ENCODE results near the gene ARSB. TPM values are rescaled to one million over a fixed set of nuclear protein-coding genes. Genes with fewer than 3 reads are reported as not detected.

ARSB gene
- total and polyA plus RNA-seq, 9 of the 15 experiments (the other 6 are each of a cell fraction or from before 2014, with no cell fraction given): 0.52 to 4.6 (median 2.4) TPM

- H3K4me3 ChIP-seq: no peak overlapping the region
- no peaks in the 10 kb centered on the region for H3K4me1 ChIP-seq (replicated peaks in 1 of 2; ENCODE audit: control insufficient read depth in 2 of 2, insufficient read depth in 2 of 2, low read length in 2 of 2)
- H3K27me3 ChIP-seq (ENCODE audit: control insufficient read depth in 2 of 2, insufficient read depth in 2 of 2, low read length in 2 of 2): peaks cover 5 to 27% of the 10 kb centered on the region in 2 experiments; a peak in 4 of 5 replicates
- CTCF ChIA-PET (ENCODE audit: low intra/inter-chr PET ratio): no interaction called here
- in situ Hi-C loops (cut with MboI) (no loop called here), intact Hi-C loops (cut with micrococcal nuclease) (no loop called here)
- WGBS (ENCODE audit: insufficient coverage, low coverage, missing lambda C conversion rate): 2% methylated on average over 2 of the region's 2 CpGs
- H2AFZ ChIP-seq (ENCODE audit: low read depth, low read length): no peak overlapping the region
- no peaks in the 10 kb centered on the region for H3K36me3 ChIP-seq (ENCODE audit: control insufficient read depth, insufficient read depth, low read length)
- no peaks in the 10 kb centered on the region for H4K20me1 ChIP-seq (replicated peaks; ENCODE audit: control insufficient read depth, insufficient read depth, low read length)
- BruUV-seq (replicated peaks): no TSS peak
- no peaks in the 10 kb centered on the region for H3K79me2 ChIP-seq (ENCODE audit: control insufficient read depth, insufficient read depth, low read length)
- ATAC-seq (no peak), DNase-seq (ENCODE audit: extremely low read depth in 1 of 4, low spot score in 3 of 4) (no peak), FAIRE-seq (no peak)
- H3K27ac ChIP-seq (ENCODE audit: extremely low read depth, low read depth, low read length): no peak overlapping the region
- POLR2A ChIA-PET: no interaction called here
- no peaks in the 10 kb centered on the region for H3K9me3 ChIP-seq (replicated peaks; ENCODE audit: control insufficient read depth, insufficient read depth, low read depth, low read length)
- H3K9ac ChIP-seq (ENCODE audit: insufficient read depth in 1 of 2, low read depth in 2 of 2, low read length in 2 of 2): no peak overlapping the region
- H3K4me2 ChIP-seq (ENCODE audit: insufficient read depth, low read length): no peak overlapping the region
- H3K9me1 ChIP-seq (ENCODE audit: control insufficient read depth, insufficient read depth, low read length): no peaks in the 10 kb centered on the region
- no peak for TF ChIP-seq ATF6 (CRISPR knock-in tag; IDR thresholded peaks at IDR 0.05)
- no peak for TF ChIP-seq BRF2 (IDR thresholded peaks at IDR 0.05; ENCODE audit: borderline replicate concordance, insufficient read depth, insufficient read length)
- no peak for TF ChIP-seq NR0B1 (IDR thresholded peaks at IDR 0.05; ENCODE audit: partially characterized antibody)
- no peak for TF ChIP-seq ESRRA (IDR thresholded peaks at IDR 0.05; ENCODE audit: borderline replicate concordance, low read depth)
- no peak for TF ChIP-seq MCM5 (IDR thresholded peaks at IDR 0.05; ENCODE audit: low read depth)
- no peak for TF ChIP-seq FOXP4 (CRISPR knock-in tag; IDR thresholded peaks at IDR 0.05; ENCODE audit: borderline replicate concordance)
- no peak for TF ChIP-seq KAT8 (IDR thresholded peaks at IDR 0.05; ENCODE audit: low read depth)
- no peak for TF ChIP-seq BHLHE40 (IDR thresholded peaks at IDR 0.05; ENCODE audit: low read length)
- peak; percentile 74 for TF ChIP-seq MAFG (tag; conservative IDR thresholded peaks at IDR 0.05)
- TF ChIP-seq TRIM25 (IDR thresholded peaks at IDR 0.05; ENCODE audit: borderline replicate concordance): no peak
- no peak for TF ChIP-seq FOXK2 (conservative IDR thresholded peaks at IDR 0.05 in 1 of 2, IDR thresholded peaks at IDR 0.05 in 1 of 2; ENCODE audit: low read depth in 2 of 2)
- peak; percentile 85 for TF ChIP-seq ZNF316 (IDR thresholded peaks at IDR 0.05)
- no peak for TF ChIP-seq HNRNPL (IDR thresholded peaks at IDR 0.05; ENCODE audit: low read depth, low read length)
Observed at GRCh38 chr5:78754655-78755054, 230.5 kb downstream of the ARSB start.

All from K562 (cell line).